Parathyroid adenoma (tissue), 2 donors: ENCODE results near the gene AIF1L.

Source experiments
- H2AFZ ChIP-seq: fragments of 300-600 bp; sonication (generic); one replicate; pipeline ENCODE4 v1.7.0; 2017; ENCODE audit warnings: antibody characterized with exemption, mild to moderate bottlenecking
- H3K27ac ChIP-seq: fragments of 300-600 bp; sonication (generic); one replicate; pipeline ENCODE4 v1.7.0; 2017
- H3K27me3 ChIP-seq: fragments of 300-600 bp; sonication (generic); one replicate; pipeline ENCODE4 v1.7.0; 2017; ENCODE audit warnings: low read length; ENCODE audit not compliant: control insufficient read depth, insufficient read depth
- H3K36me3 ChIP-seq: fragments of 300-600 bp; sonication (generic); one replicate; pipeline ENCODE4 v1.7.0; 2017; ENCODE audit warnings: low read length; ENCODE audit not compliant: control insufficient read depth, insufficient read depth
- H3K4me1 ChIP-seq: fragments of 300-600 bp; sonication (generic); one replicate; pipeline ENCODE4 v1.7.0; 2017; ENCODE audit warnings: control low read depth
- H3K4me2 ChIP-seq: fragments of 300-600 bp; sonication (generic); one replicate; pipeline ENCODE4 v1.7.0; 2017; ENCODE audit warnings: low read length
- H3K4me3 ChIP-seq: fragments of 300-600 bp; sonication (generic); one replicate; pipeline ENCODE4 v1.7.0; 2017; ENCODE audit warnings: low read depth, low read length
- H3K79me2 ChIP-seq: fragments of 300-600 bp; sonication (generic); one replicate; pipeline ENCODE4 v1.7.0; 2017; ENCODE audit warnings: control low read depth
- H3K9ac ChIP-seq: fragments of 300-600 bp; sonication (generic); one replicate; pipeline ENCODE4 v1.7.0; 2017; ENCODE audit warnings: mild to moderate bottlenecking
- H3K9me3 ChIP-seq: fragments of 300-600 bp; sonication (generic); one replicate; pipeline ENCODE4 v1.7.0; 2017; ENCODE audit warnings: low read length; ENCODE audit not compliant: control insufficient read depth
- CTCF ChIP-seq: fragments of 300-600 bp; sonication (generic); IDR thresholded peaks from one replicate; pipeline ENCODE4 v1.7.0; 2017; ENCODE audit warnings: antibody characterized with exemption, mild to moderate bottlenecking
- donor health status: primary hyperparathyroidism.

The AIF1L gene

GRCh38 chr9:131100445-131100844 is 4.1 kb downstream of the AIF1L start:
- Histone ChIP-seq H3K4me2 (no peak overlapping the region), H3K27ac (no peak overlapping the region), H3K79me2 (no peaks in the 10 kb centered on the region), H3K27me3 (no peaks in the 10 kb centered on the region), H3K4me1 (peaks cover 28% of the 10 kb centered on the region), H2AFZ (no peak overlapping the region), H3K4me3 (no peak overlapping the region), H3K9ac (no peak overlapping the region), H3K9me3 (no peaks in the 10 kb centered on the region), H3K36me3 (no peaks in the 10 kb centered on the region)
- no peak for TF ChIP-seq CTCF

- Histone ChIP-seq H3K27me3 (no peaks in the 10 kb centered on the region), H3K4me3 (no peak overlapping the region), H3K4me1 (peaks cover 25% of the 10 kb centered on the region), H2AFZ (no peak overlapping the region), H3K36me3 (no peaks in the 10 kb centered on the region), H3K4me2 (peak overlapping the region; percentile 28), H3K9me3 (no peaks in the 10 kb centered on the region), H3K79me2 (no peaks in the 10 kb centered on the region), H3K9ac (no peak overlapping the region), H3K27ac (peak overlapping the region; percentile 71)
- no peak for TF ChIP-seq CTCF
Measured at GRCh38 chr9:131101207-131101964, 5.1 kb downstream of the AIF1L start.

- TF ChIP-seq CTCF = no peak
- Histone ChIP-seq H3K36me3 (no peaks in the 10 kb centered on the region), H3K4me3 (no peak overlapping the region), H3K9me3 (no peaks in the 10 kb centered on the region), H3K27ac (peak overlapping the region; percentile 71), H3K4me1 (peaks cover 20% of the 10 kb centered on the region), H3K9ac (no peak overlapping the region), H2AFZ (peak overlapping the region; percentile 28), H3K79me2 (no peaks in the 10 kb centered on the region), H3K27me3 (no peaks in the 10 kb centered on the region), H3K4me2 (peak overlapping the region; percentile 48)
Measured at GRCh38 chr9:131103024-131103423, 6.7 kb downstream of the AIF1L start.

- Histone ChIP-seq H3K4me1 (peaks cover 19% of the 10 kb centered on the region), H3K27ac (no peak overlapping the region)
Measured at GRCh38 chr9:131103535-131103934, 7.2 kb downstream of the AIF1L start.

More at GRCh38 chr9:131103535-131103934, 7.2 kb downstream of the AIF1L start:
- no peaks in the 10 kb centered on the region for H3K9me3 ChIP-seq
- no peak overlapping the region for H3K9ac ChIP-seq
- no peak for TF ChIP-seq CTCF
- no peaks in the 10 kb centered on the region for H3K36me3 ChIP-seq
- no peak overlapping the region for H3K4me3 ChIP-seq
- no peaks in the 10 kb centered on the region for H3K27me3 ChIP-seq
- H3K4me2 ChIP-seq = no peak overlapping the region
- no peak overlapping the region for H2AFZ ChIP-seq
- no peaks in the 10 kb centered on the region for H3K79me2 ChIP-seq
